SK-N-SH (cell line): Measurements from ENCODE around the gene ORC6.

Experiments
- CTCF ChIP-seq: fragments of 200-600 bp; sonication (generic); IDR thresholded peaks from 2 replicates; pipeline ENCODE4 v1.6.1; 2017; ENCODE audit warnings: antibody characterized with exemption, mild to moderate bottlenecking, moderate library complexity
- ELF1 ChIP-seq: IDR thresholded peaks from 2 replicates; pipeline ENCODE4 v1.4.0; 2012
- EP300 ChIP-seq, 2 experiments: IDR thresholded peaks; 2 replicates each; pipeline versions ENCODE4 v1.4.0 to v1.6.1; 2012; ENCODE audit warnings: borderline replicate concordance in 1 of 2, low read depth in 1 of 2, low read length in 1 of 2
- GABPA ChIP-seq: IDR thresholded peaks from 2 replicates; pipeline ENCODE4 v1.4.0; 2012; ENCODE audit warnings: low read depth, mild to moderate bottlenecking
- MAX ChIP-seq: IDR thresholded peaks from 2 replicates; pipeline ENCODE4 v1.4.0; 2012; ENCODE audit warnings: low read depth
- RAD21 ChIP-seq: IDR thresholded peaks from 2 replicates; pipeline ENCODE4 v1.6.1; 2012; ENCODE audit warnings: mild to moderate bottlenecking, low read length
- RCOR1 ChIP-seq: fragments of 150-350 bp; IDR thresholded peaks from 2 replicates; pipeline ENCODE4 v1.6.1; 2017; ENCODE audit warnings: antibody characterized with exemption, low read length
- RFX5 ChIP-seq: IDR thresholded peaks from 2 replicates; pipeline ENCODE4 v1.6.1; 2012; ENCODE audit warnings: mild to moderate bottlenecking, improper control_type of control experiment, low read length
- SIN3A ChIP-seq: IDR thresholded peaks from 2 replicates; pipeline ENCODE4 v1.6.1; 2012; ENCODE audit warnings: low read depth, mild to moderate bottlenecking, low read length, moderate library complexity, borderline replicate concordance
- SMC3 ChIP-seq: IDR thresholded peaks from 2 replicates; pipeline ENCODE4 v1.6.1; 2012; ENCODE audit warnings: low read depth, low read length, improper control_type of control experiment
- TAF1 ChIP-seq: IDR thresholded peaks from 2 replicates; pipeline ENCODE4 v1.6.1; 2012; ENCODE audit warnings: low read depth, mild to moderate bottlenecking, low read length, moderate library complexity, borderline replicate concordance
- TEAD4 ChIP-seq: IDR thresholded peaks from 2 replicates; pipeline ENCODE4 v1.4.0; 2012; ENCODE audit warnings: mild to moderate bottlenecking, borderline replicate concordance; ENCODE audit not compliant: insufficient read depth
- USF1 ChIP-seq: IDR thresholded peaks from 2 replicates; pipeline ENCODE4 v1.4.0; 2012; ENCODE audit warnings: low read depth, borderline replicate concordance

GRCh38 chr16:46718214-46718613, 28.8 kb downstream of the ORC6 start:
- TF ChIP-seq USF1 = no peak
- TF ChIP-seq EP300 (IDR thresholded peaks at IDR 0.05; ENCODE audit: borderline replicate concordance in 1 of 2, low read depth in 1 of 2, low read length in 1 of 2) = no peak
- TF ChIP-seq TEAD4 = no peak
- no peak for TF ChIP-seq RCOR1
- no peak for TF ChIP-seq RAD21
- TF ChIP-seq CTCF = no peak
- no peak for TF ChIP-seq TAF1
- no peak for TF ChIP-seq SMC3
- no peak for TF ChIP-seq ELF1
- TF ChIP-seq GABPA = no peak
- no peak for TF ChIP-seq RFX5
- TF ChIP-seq SIN3A = no peak
- no peak for TF ChIP-seq MAX
